ENCODE measurements around the gene KRTAP20-3. TPM values are rescaled to one million over a fixed set of nuclear protein-coding genes. Genes with fewer than 3 reads are reported as not detected.

KRTAP20-3 gene
- not detected in 2 replicates for polyA plus RNA-seq (2014; cell fraction: cytosol; rRNA removed)
- not detected in 2 replicates for polyA plus RNA-seq (2014; cell fraction: nucleus; rRNA removed)

- DNase-seq (ENCODE audit: low spot score), result no peak
These were observed at the start of gene KRTAP20-3 for GRCh38 chr21:30642564-30642963. TSS of gene KRTAP20-3 (plus strand) at chr21:30642864.

DNA sequence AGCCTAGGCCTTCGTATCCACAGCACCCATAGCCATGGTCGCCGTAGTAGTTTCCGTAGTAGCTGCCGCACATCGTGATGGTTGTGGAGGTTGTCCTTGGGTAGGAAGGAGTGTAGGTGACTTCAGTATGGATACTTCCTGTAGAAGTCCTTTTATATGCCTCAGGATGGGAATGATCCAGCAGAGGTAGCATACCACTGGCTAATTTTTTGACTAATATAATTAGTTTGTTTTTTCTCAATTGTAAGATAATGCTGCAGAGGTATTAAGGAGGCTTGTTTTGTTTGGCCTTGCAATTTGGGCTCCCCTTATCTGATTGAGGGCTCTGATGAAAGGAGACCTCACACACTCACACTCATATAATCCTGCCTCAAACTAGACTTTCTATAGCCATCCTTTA is 43.9 kb upstream of the KRTAP20-3 start, which contains the start of gene KRTAP6-2:
TSS of gene KRTAP6-2 (minus strand) at position 101 of the 400 bp plus-strand sequence. CDS start at position 73, 28 bp downstream.
- no peak for DNase-seq (ENCODE audit: low spot score)

GRCh38 chr21:30600787-30601186 is 41.9 kb upstream of the KRTAP20-3 start, which contains the start of gene KRTAP22-1:
TSS of gene KRTAP22-1 (plus strand) at chr21:30601087.
- no peak for DNase-seq (ENCODE audit: low spot score)

- no peak for DNase-seq (ENCODE audit: low spot score)
These were observed 36.7 kb upstream of the KRTAP20-3 start for GRCh38 chr21:30605968-30606367.

- DNase-seq (ENCODE audit: low spot score), result no peak
These were observed 30.5 kb upstream of the KRTAP20-3 start for GRCh38 chr21:30612132-30612531.

GRCh38 chr21:30613836-30614235 is 28.8 kb upstream of the KRTAP20-3 start, which contains the start of gene KRTAP6-1:
TSS of gene KRTAP6-1 (minus strand) at chr21:30613930. CDS start at chr21:30613904, 26 bp downstream.
- no peak for DNase-seq (ENCODE audit: low spot score)

- DNase-seq (ENCODE audit: low spot score), result no peak
These were observed 27.5 kb upstream of the KRTAP20-3 start for GRCh38 chr21:30615199-30615598.

- no peak for DNase-seq (ENCODE audit: low spot score)
These were observed 26.5 kb upstream of the KRTAP20-3 start, which contains the start of gene KRTAP20-1 for GRCh38 chr21:30616125-30616524. TSS of gene KRTAP20-1 (plus strand) at chr21:30616425. CDS start at chr21:30616455, 30 bp downstream.

DNA sequence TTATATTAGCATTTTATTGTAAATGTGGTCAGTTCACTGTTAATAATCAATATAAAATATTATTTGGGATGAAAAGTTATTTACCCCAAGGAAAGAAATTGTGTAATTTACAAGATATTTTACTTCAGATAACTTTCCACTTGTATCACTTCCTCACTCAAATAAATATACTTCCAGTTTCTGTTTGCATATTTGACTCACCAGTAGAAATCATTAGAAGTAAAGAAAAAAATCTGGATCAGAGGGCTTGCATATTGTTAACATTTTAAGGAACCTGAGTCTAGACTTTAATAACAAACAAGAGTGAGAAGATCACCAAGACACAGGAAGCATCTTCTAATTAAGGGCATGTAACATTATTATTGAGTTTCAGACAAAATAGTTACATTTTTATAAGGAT is 22.6 kb upstream of the KRTAP20-3 start:
- DNase-seq (ENCODE audit: low spot score), result no peak

GRCh38 chr21:30620522-30620921 is 22.1 kb upstream of the KRTAP20-3 start, which contains the start of gene KRTAP20-4:
TSS of gene KRTAP20-4 (plus strand) at chr21:30620627.
- DNase-seq (ENCODE audit: low spot score), result no peak

DNA sequence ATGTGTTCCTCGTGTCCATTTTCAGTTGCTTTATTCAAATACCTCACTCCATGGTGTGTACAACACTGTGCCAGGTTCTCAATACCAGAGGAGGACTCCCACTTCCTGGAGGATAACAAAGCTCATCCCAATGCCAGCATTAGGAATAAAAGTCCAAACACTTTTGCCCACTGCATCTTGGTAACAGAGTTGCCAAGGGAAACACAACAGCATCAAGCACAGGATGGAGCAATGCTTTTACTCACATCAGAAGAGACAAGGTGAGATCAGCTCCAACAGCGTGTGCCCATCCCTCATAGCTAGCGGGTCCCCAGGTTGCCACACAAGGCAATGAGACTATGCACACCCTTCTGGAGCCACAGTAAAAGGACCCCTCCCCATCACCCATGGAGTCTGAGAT is 19.3 kb upstream of the KRTAP20-3 start:
- DNase-seq (ENCODE audit: low spot score), result no peak

- DNase-seq (ENCODE audit: low spot score), result no peak
These were observed 17.1 kb upstream of the KRTAP20-3 start for GRCh38 chr21:30625449-30626165.

- DNase-seq (ENCODE audit: low spot score), result no peak
These were observed 14.6 kb upstream of the KRTAP20-3 start for GRCh38 chr21:30628109-30628508.

- DNase-seq (ENCODE audit: low spot score), result no peak
These were observed 13.5 kb upstream of the KRTAP20-3 start for GRCh38 chr21:30629200-30629599.

DNA sequence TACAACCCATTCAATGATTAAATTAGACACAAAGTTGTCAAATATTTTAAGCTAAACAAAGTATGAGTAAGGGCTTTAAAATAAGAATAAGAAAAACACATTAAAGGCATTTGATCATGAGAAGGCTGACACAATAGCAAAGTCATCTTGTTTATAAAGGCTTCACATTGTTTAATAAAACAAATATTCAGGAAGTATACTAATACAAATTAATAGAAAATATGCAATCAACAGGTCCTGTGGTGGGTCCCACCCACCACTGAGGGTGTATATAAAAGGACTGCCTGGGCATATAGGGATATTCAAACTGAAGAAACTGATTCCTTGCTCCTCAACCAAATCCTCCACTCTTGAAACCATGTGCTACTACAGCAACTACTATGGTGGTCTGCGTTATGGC is 7.8 kb upstream of the KRTAP20-3 start, which contains the start of gene KRTAP20-2:
TSS of gene KRTAP20-2 (plus strand) at position 301 of the 400 bp plus-strand sequence. CDS start at position 359, 58 bp downstream.
- no peak for DNase-seq (ENCODE audit: low spot score)

GRCh38 chr21:30638686-30639085 is 4.0 kb upstream of the KRTAP20-3 start:
- no peak for DNase-seq (ENCODE audit: low spot score)

- no peak for DNase-seq (ENCODE audit: low spot score)
These were observed 4.3 kb downstream of the KRTAP20-3 start for GRCh38 chr21:30646904-30647414.

GRCh38 chr21:30652891-30653290 is 10.2 kb downstream of the KRTAP20-3 start:
- no peak for DNase-seq (ENCODE audit: low spot score)

DNA sequence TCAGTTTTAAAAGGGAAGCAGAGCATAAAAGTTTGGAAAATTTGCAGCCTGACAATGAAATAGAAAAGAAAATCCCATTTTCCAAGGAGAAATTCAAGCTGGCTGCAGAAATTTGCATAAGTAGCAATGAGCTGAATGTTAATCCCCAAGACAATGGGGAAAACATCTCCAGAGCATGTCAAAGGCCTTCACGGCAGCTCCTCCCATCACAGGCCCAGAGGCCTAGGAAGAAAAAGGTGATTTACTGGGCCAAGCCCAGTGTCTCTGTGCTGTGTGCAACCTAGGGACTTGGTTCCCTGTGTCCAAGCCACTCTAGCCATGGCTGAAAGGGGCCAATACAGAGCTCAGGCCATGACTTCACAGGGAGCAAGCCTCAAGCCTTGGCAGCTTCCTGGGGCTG is 26.1 kb downstream of the KRTAP20-3 start:
- no peak for DNase-seq (ENCODE audit: low spot score)

DNA sequence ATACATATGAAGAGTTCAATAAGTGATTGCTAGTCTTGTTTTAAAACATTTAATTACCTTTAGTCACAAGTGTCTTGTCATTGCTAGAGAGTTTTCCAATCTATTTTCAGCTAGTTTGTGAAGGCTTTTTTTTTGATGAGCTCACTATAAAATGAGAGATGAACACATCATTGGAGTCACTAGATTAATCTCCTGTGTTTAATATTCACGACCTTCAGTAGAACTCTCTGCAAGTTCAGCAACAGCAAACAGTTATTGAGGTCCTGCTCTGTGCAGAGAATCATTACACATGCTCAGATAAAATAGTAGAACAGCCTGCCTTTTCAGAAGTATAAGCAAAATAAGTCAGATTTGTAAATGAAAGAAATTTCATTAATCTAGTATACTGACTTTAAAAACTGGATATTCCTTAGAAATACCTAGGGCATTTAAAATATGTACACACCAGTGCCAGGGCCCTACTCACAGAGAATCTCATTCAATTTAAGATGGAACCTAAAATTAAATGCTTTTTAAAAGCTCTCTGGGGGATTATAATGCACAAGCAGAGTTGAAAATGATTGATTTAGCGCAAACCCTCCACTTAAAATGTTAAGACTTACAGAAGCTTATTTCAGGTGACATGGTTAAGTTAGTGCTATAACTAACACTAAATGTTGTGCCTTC is 30.5 kb downstream of the KRTAP20-3 start:
- no peak for DNase-seq (ENCODE audit: low spot score)

DNA sequence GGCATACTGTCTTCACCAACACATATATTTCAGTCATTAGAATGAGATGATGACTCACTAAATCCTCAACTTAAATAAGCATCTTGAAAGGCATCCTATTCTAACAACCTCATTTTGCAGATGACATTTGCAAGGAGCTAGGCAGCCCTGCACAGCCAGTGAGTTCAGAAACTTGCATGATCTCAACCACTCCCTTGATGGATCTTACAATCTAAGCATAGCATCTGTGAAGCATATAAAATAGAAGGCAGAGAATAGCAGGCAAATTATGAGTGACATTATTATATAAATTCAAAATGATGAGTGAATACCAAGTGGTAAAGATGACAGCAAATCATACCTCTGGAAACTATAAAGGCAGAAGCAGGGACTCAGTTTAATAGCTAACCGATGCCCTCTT is 31.6 kb downstream of the KRTAP20-3 start:
- no peak for DNase-seq (ENCODE audit: low spot score)

GRCh38 chr21:30676737-30677136 is 34.1 kb downstream of the KRTAP20-3 start:
- DNase-seq (ENCODE audit: low spot score), result no peak

Measured in SK-N-DZ (cell line).